ENCODE data around the gene KIF9. TPM values are rescaled to one million over a fixed set of nuclear protein-coding genes. Genes with fewer than 3 reads are reported as not detected.

The KIF9 gene
- total and polyA plus RNA-seq, 2 of the 8 experiments (the other 6 are each of a cell fraction or from before 2014, with no cell fraction given): 5.0 to 8.0 TPM

GRCh38 chr3:47276558-47276957 is 6.0 kb downstream of the KIF9 start:
- Histone ChIP-seq H3K23me2 (ENCODE audit: low read depth, low read length) (no peaks in the 10 kb centered on the region), H2BK15ac (ENCODE audit: low read length) (no peak overlapping the region), H2BK120ac (replicated peaks; ENCODE audit: low read depth, low read length) (no peak overlapping the region), H3K79me2 (ENCODE audit: control insufficient read depth in 1 of 2, insufficient read depth in 2 of 2, low read length in 2 of 2) (no peaks in the 10 kb centered on the region), H3K4me3 (ENCODE audit: extremely low read depth in 1 of 4, insufficient read depth in 2 of 4, low read depth in 3 of 4, low read length in 4 of 4) (no peak overlapping the region), H3K56ac (replicated peaks; ENCODE audit: insufficient read length, low read depth, low read length) (no peak overlapping the region), H2BK20ac (ENCODE audit: low read length) (no peak overlapping the region), H3K27me3 (replicated peaks in 1 of 4; ENCODE audit: control insufficient read depth in 3 of 4, extremely low read depth in 1 of 4, insufficient read depth in 3 of 4, low read length in 3 of 4) (no peaks in the 10 kb centered on the region), H3K79me1 (ENCODE audit: low read depth, low read length) (peaks cover 2% of the 10 kb centered on the region; the same call in 1 of the 2 replicates), H3K9me3 (ENCODE audit: insufficient read depth in 2 of 2, low read depth in 1 of 2, low read length in 1 of 2) (no peaks in the 10 kb centered on the region), H3K27ac (ENCODE audit: low read depth, low read length) (no peak overlapping the region), H4K20me1 (replicated peaks in 1 of 2; ENCODE audit: control insufficient read depth in 1 of 2, insufficient read depth in 2 of 2, low read length in 2 of 2) (no peaks in the 10 kb centered on the region), H3K23ac (ENCODE audit: insufficient read length) (no peak overlapping the region), H2BK5ac (ENCODE audit: low read depth, low read length) (no peak overlapping the region), H3K4ac (replicated peaks; ENCODE audit: insufficient read length, low read depth, low read length) (no peak overlapping the region), H4K91ac (replicated peaks; ENCODE audit: insufficient read length, low read length) (no peak overlapping the region), H3K14ac (ENCODE audit: insufficient read length) (no peak overlapping the region), H3K36me3 (ENCODE audit: control insufficient read depth in 2 of 4, insufficient read depth in 4 of 4, low read length in 3 of 4) (no peaks in the 10 kb centered on the region), H4K8ac (ENCODE audit: extremely low read depth, insufficient read depth, low read length) (no peak overlapping the region), H2BK12ac (ENCODE audit: low read depth, low read length) (no peak overlapping the region), H2AK5ac (ENCODE audit: low read depth, low read length) (no peak overlapping the region), H2AFZ (ENCODE audit: low read length) (no peak overlapping the region), H3K18ac (ENCODE audit: extremely low read depth, low read length) (no peak overlapping the region), H3K4me2 (ENCODE audit: insufficient read depth in 1 of 2, low read depth in 2 of 2, low read length in 2 of 2) (no peak overlapping the region), H4K5ac (ENCODE audit: insufficient read length, low read depth, low read length) (no peak overlapping the region), H3K9ac (replicated peaks in 1 of 4; ENCODE audit: extremely low read depth in 1 of 4, low read depth in 3 of 4, low read length in 3 of 4) (no peak overlapping the region), H3K4me1 (replicated peaks in 1 of 4; ENCODE audit: control insufficient read depth in 3 of 4, insufficient read depth in 4 of 4, low read length in 3 of 4) (peaks cover 0 to under 1% (median 0%) of the 10 kb centered on the region in 4 experiments; a peak in 1 of 7 replicates)
- WGBS, 2 experiments (ENCODE audit: extremely low coverage in 1 of 2, insufficient coverage in 1 of 2, insufficient read length in 1 of 2, insufficient replicate concordance in 2 of 2, low coverage in 1 of 2, low lambda C conversion rate in 2 of 2, missing lambda C conversion rate in 1 of 2): 85% methylated on average over 4 of the region's 4 CpGs; no CpG with 5 or more reads in 1 of the 2 experiments
- TF ChIP-seq RAD21 (IDR thresholded peaks at IDR 0.05 in 1 of 2, conservative IDR thresholded peaks at IDR 0.05 in 1 of 2; ENCODE audit: low read depth in 2 of 2, low read length in 2 of 2) (no peak), SUZ12 (IDR thresholded peaks at IDR 0.05; ENCODE audit: low read length) (no peak), KDM1A (IDR thresholded peaks at IDR 0.05; ENCODE audit: borderline replicate concordance, low read length) (no peak), RBBP5 (IDR thresholded peaks at IDR 0.05; ENCODE audit: borderline replicate concordance, low read depth, low read length) (no peak), CHD1 (IDR thresholded peaks at IDR 0.05; ENCODE audit: low read depth, low read length) (no peak), SIX5 (IDR thresholded peaks at IDR 0.05; ENCODE audit: low read depth, low read length) (no peak), SAP30 (IDR thresholded peaks at IDR 0.05; ENCODE audit: insufficient read depth, insufficient replicate concordance, low read length) (no peak), GTF2F1 (IDR thresholded peaks at IDR 0.05; ENCODE audit: borderline replicate concordance, low read depth, low read length) (no peak), SP4 (IDR thresholded peaks at IDR 0.05; ENCODE audit: low read length) (no peak)
- TF ChIP-seq, protein P1, sequence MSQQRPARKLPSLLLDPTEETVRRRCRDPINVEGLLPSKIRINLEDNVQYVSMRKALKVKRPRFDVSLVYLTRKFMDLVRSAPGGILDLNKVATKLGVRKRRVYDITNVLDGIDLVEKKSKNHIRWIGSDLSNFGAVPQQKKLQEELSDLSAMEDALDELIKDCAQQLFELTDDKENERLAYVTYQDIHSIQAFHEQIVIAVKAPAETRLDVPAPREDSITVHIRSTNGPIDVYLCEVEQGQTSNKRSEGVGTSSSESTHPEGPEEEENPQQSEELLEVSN (IDR thresholded peaks at IDR 0.05): no peak
- ChIA-PET CTCF (ENCODE audit: partially characterized antibody) (interaction anchor here (0.8 to 1.4 kb wide), 3 partner anchors 43 to 194 kb away, joined by 3 to 4 read pairs (median 3); no protein-coding TSS in a partner anchor), POLR2A (ENCODE audit: partially characterized antibody) (interaction anchor here (0.6 to 1.0 kb wide), 2 partner anchors 19 to 110 kb away, joined by 3 read pairs; no protein-coding TSS in a partner anchor)
- no peak for DNase-seq (ENCODE audit: low read depth in 1 of 2, low spot score in 2 of 2)
- FAIRE-seq: no peak
